HUES64 (cell line): Measurements from ENCODE around the gene NECTIN1. TPM values are rescaled to one million over a fixed set of nuclear protein-coding genes. Genes with fewer than 3 reads are reported as not detected.

Source experiments
- H3K27ac ChIP-seq: 2 replicates; pipeline ENCODE4 v1.7.0; 2013; ENCODE audit warnings: low read depth, low read length, inconsistent platforms
- H3K27me3 ChIP-seq: 2 replicates; pipeline ENCODE4 v1.6.1; 2013; ENCODE audit warnings: mild to moderate bottlenecking, low read length; ENCODE audit not compliant: insufficient read depth
- H3K36me3 ChIP-seq: 2 replicates; pipeline ENCODE4 v1.6.1; 2013; ENCODE audit warnings: mild to moderate bottlenecking, low read length; ENCODE audit not compliant: insufficient read depth
- H3K4me1 ChIP-seq: 2 replicates; pipeline ENCODE4 v1.6.1; 2013; ENCODE audit warnings: mild to moderate bottlenecking, low read length, moderate library complexity; ENCODE audit not compliant: insufficient read depth
- H3K4me3 ChIP-seq: 2 replicates; pipeline ENCODE4 v1.5.1; 2013; ENCODE audit warnings: mild to moderate bottlenecking, low read length, moderate library complexity
- H3K9ac ChIP-seq: 2 replicates; pipeline ENCODE4 v1.6.1; 2013; ENCODE audit warnings: mild to moderate bottlenecking, low read depth, low read length
- H3K9me3 ChIP-seq: 2 replicates; pipeline ENCODE4 v1.6.1; 2013; ENCODE audit warnings: low read depth, low read length; ENCODE audit not compliant: insufficient read depth
- WGBS: fragments of 150-250, 120-280 bp; methylation state at CpG from one replicate; pipeline ENCODE4 v1.1.7; 2013; ENCODE audit warnings: missing lambda C conversion rate; 5-methylcytosine and 5-hydroxymethylcytosine counted together
- polyA plus RNA-seq, 2 experiments: library from polyadenylated mRNA; stranded (reverse); fragments of 50-300 nt; gene quantifications; one replicate each; pipeline ENCODE4 v1.2.3, GENCODE V29; 2013

Gene NECTIN1, protein sequence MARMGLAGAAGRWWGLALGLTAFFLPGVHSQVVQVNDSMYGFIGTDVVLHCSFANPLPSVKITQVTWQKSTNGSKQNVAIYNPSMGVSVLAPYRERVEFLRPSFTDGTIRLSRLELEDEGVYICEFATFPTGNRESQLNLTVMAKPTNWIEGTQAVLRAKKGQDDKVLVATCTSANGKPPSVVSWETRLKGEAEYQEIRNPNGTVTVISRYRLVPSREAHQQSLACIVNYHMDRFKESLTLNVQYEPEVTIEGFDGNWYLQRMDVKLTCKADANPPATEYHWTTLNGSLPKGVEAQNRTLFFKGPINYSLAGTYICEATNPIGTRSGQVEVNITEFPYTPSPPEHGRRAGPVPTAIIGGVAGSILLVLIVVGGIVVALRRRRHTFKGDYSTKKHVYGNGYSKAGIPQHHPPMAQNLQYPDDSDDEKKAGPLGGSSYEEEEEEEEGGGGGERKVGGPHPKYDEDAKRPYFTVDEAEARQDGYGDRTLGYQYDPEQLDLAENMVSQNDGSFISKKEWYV
- 54.9 TPM for polyA plus RNA-seq (2013, experiment 1 of 2)
- 46.5 TPM for polyA plus RNA-seq (2013, experiment 2 of 2)

DNA sequence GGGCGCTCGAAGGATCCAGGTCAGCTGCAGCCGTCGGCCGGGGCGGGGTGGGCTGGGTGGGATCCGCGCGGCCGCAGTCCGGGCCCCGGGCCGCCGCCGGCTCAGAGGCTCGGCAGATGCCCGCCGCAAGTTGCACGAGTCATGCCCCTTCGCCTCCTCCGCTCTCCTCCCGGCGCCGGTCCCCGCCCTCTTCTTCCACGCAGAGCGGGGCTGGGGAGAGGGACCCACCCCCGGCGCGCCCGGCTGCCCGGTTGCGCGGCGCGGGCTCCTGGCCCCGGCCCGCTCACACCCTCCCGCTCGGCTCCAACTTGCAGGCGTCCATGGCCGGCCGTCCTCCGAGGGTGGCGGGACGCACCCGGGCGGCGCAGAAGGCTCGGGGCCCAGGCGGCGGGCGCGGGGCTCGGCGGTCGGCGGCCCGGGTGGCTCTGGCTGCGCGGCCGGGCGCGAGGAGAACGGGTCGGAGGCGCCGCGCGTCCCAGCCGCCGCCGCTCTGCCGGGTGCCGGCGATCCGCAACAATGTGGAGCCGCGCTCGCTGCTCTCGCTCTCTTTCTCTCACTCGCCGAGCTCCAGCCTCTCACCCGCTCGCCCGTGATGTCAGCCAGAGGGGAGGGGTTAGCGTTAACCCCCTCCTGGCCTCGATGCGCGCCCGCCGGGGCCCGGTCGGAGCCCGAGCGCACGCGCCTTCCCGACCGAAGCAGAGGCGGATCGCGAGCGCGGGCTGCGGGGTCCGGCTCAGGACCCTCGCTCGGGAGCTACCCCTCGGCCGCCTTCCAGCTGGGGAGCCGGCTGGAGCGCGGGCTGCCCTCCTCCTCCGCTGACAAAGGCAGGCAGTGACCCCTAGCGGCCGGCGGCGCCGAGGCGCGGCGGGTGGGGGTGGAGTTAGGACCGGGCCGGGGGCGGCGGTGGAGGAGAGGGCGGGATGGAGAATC is at the start of gene NECTIN1:
NECTIN1 (minus strand) TSS at position 550 of the 930 bp plus-strand sequence. CDS start 647 bp downstream, outside the sequence.
- peak within 1 kb of the TSS; percentile 75; the same call in 1 of the 2 replicates for H3K27ac ChIP-seq
- no peaks in the 10 kb centered on the region for H3K36me3 ChIP-seq
- H3K27me3 ChIP-seq = peaks cover 8% of the 10 kb centered on the region; the same call in 1 of the 2 replicates
- WGBS = under 1% methylated on average over 126 of the region's 128 CpGs
- peak within 1 kb of the TSS; percentile 95 for H3K4me3 ChIP-seq
- H3K4me1 ChIP-seq = peaks cover 30% of the 10 kb centered on the region
- peak within 1 kb of the TSS; percentile 72 for H3K9ac ChIP-seq
- H3K9me3 ChIP-seq = no peaks in the 10 kb centered on the region

DNA sequence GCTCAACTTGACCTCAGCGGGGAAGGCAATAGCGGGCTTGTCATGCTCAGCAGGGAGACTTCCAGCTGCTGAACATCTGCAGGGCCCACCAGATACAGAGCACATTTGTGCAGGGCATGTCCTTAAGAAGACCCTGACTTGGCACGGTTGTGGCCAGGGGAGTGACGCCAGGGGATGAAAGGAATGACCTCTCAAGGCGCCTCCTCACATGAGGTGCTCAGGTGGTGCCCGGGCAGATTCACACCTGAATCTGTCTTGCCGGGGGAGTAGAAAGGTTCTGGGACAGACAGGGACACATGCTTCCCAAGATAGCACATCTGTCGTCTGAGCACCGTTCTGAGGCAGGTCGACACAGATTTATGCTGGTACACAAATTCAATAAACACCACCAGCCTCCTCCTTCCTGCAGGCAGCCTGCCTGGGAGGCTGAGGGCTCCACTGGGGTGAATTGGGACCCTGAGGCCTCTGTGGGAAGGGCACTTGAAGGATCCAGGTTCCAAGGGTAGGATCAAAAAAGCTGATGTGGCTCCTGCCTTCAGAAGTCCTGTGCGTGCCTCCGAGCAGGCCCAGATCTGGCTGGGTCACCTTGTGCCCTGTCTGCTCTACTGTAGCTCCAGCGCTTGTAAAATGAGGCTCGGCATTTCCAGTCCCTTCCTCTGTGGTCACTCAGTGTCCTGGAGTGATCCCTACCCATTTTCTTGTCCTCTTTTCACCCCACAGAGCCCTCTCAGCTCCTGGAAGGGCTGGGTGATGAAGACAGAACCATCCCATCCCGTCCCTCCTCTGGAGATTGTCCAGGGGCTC is 49.6 kb upstream of the NECTIN1 start:
- no peak overlapping the region for H3K4me3 ChIP-seq
- H3K9me3 ChIP-seq = no peaks in the 10 kb centered on the region
- no peaks in the 10 kb centered on the region for H3K36me3 ChIP-seq
- 87% methylated on average over 15 of the region's 15 CpGs for WGBS
- H3K27ac ChIP-seq = no peak overlapping the region
- no peak overlapping the region for H3K9ac ChIP-seq
- H3K4me1 ChIP-seq = peaks cover 9% of the 10 kb centered on the region
- H3K27me3 ChIP-seq = no peaks in the 10 kb centered on the region

DNA sequence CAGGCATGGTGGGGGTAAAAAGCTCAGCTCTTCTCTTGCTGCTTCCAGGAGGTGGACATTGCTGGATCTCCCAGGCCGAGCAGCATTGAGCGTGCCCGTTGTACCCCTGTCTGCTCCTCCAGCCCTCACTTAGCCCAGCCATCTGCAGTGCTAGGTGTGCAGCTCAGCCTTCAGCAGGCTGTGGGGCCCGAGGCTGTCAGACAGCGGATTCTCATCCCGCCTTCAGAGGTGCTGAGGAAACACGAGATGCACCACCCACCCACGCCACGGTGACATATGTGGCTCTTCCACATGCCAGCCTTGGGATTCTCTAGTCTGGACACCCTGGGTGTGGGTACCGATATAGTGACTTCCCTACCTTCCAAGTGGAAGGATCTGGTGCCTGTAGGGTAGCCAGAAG is 48.9 kb upstream of the NECTIN1 start:
- 95% methylated on average over 10 of the region's 10 CpGs for WGBS
- H3K9me3 ChIP-seq = no peaks in the 10 kb centered on the region
- H3K27ac ChIP-seq = no peak overlapping the region
- no peaks in the 10 kb centered on the region for H3K27me3 ChIP-seq
- peaks cover 8% of the 10 kb centered on the region for H3K4me1 ChIP-seq
- no peaks in the 10 kb centered on the region for H3K36me3 ChIP-seq
- no peak overlapping the region for H3K4me3 ChIP-seq
- no peak overlapping the region for H3K9ac ChIP-seq

DNA sequence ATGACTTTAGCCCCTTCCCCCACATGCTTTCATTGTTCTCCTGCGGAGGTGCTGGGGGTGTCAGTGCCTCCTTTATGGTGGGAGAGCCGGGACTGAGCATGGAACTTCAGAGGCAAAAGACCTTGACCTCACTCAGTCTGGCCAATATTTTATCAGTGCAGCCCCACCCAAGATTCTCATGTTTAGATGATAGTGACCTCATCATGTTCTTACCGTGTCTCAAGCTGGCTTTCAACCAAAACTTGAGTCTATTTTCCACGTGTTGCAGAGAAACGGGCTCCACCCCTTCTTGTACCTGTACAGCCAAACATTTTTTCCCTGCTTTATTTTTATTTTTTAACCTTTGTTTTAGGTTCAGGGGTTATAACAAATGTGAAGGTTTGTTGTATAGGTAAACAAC is 47.7 kb upstream of the NECTIN1 start:
- H3K27me3 ChIP-seq = no peaks in the 10 kb centered on the region
- no peaks in the 10 kb centered on the region for H3K4me1 ChIP-seq
- H3K27ac ChIP-seq = no peak overlapping the region
- no peaks in the 10 kb centered on the region for H3K36me3 ChIP-seq
- H3K9me3 ChIP-seq = no peaks in the 10 kb centered on the region
- H3K9ac ChIP-seq = no peak overlapping the region
- H3K4me3 ChIP-seq = no peak overlapping the region
- 80% methylated on average over 5 of the region's 5 CpGs for WGBS

DNA sequence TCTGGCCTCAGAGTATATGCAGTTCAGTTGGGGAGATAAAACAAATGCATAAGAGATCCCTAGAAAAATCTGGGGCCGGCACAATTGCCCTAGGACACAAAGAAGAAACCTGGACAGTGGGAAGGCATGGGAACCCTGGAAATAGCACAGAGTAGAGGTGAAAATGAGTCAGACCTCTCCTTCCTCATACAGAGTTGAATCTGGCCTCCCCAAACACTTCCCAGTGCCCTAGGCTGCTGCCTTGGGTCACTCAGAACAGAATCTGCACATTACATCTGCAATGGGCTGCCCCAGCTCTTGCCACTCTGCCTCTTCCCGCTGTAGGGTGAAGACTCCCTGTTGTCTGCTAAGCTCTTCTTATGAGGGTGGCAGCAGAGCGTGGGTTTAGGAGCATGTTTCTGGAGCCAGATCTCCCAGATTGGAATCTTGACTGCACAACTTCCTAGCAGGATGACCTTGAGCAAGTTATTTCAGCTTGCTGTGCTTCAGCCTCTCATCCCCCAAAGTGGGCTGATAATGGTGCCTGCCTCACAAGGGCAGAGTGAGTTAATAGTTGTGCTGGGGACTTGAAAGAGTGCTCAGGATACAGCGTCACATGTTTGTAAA is 47.1 kb upstream of the NECTIN1 start:
- H3K4me1 ChIP-seq = no peaks in the 10 kb centered on the region

DNA sequence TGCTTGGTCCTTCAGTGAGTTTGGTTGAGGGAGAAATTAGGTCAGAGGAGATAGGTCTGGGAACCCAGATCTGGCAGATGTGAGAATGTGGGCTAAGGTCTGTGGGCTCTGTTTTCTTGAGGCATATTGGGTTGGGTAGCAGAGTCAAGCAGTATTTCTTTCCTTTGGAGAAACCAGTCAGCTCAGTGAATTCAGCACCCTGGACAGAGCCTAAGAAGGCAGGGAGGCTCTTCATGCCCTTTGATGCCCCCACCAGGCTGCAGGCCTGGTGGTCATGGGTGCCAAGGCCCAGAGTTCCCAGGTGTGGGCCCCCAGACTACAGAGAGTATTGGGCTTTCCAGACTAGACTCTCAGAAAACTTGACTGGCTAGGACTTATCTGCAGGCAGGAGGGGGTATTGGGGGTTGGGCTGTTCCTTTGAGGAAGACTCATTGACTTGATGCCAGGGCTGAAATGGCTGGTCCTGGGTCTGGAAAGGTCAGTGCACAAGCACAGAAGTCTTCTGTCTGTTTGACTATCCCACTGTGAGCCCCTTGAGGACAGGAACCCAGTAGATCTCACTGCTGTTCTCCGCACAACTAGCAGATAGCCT is 45.3 kb upstream of the NECTIN1 start:
- Histone ChIP-seq H3K27ac (no peak overlapping the region), H3K9ac (no peak overlapping the region), H3K27me3 (no peaks in the 10 kb centered on the region), H3K9me3 (no peaks in the 10 kb centered on the region), H3K36me3 (no peaks in the 10 kb centered on the region), H3K4me3 (no peak overlapping the region), H3K4me1 (no peaks in the 10 kb centered on the region)
- 98% methylated on average over 1 of the region's 1 CpG for WGBS

More for the DNA sequence above, 47.1 kb upstream of the NECTIN1 start:
- no peaks in the 10 kb centered on the region for H3K27me3 ChIP-seq
- H3K27ac ChIP-seq = no peak overlapping the region
- no peaks in the 10 kb centered on the region for H3K9me3 ChIP-seq
- H3K4me3 ChIP-seq = no peak overlapping the region
- no peaks in the 10 kb centered on the region for H3K36me3 ChIP-seq
- H3K9ac ChIP-seq = no peak overlapping the region
- WGBS = 93% methylated on average over 4 of the region's 4 CpGs

DNA sequence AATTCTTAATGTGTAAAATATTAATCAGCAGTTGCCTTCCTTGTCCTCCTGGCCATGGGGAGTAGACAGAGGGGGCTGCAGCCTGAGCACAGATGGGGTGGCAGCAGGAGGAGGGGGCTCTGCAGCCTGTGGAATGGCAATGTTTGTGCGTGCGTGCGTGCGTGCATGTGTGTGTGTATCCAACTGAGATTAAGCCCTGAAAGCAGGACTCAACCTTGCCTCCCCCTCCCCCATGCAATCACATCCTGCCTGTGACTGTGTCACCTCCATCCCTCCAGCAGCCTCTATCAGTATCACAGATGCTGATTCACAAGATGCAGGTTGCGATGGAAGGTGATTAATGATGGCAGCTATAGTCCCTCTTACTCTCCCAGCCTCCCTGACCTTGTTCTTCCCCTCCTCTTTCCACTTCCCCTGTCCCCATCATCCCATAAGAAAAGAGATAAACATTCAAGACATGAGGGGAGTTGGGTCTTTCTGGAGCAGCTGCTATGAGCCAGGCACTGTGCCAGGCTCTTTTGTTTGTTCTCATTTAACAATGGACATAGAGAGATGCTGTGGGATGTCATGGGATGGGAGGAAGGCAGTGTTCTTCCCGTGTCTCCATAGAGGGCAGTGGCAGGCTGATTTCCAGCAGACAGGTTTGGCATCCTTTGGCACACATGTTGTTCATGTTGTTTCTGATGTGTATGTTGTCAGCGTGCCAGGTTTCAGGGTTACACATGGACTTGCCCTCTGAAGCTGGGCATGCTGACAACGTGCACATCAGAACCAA is 43.8 kb upstream of the NECTIN1 start:
- Histone ChIP-seq H3K4me3 (no peak overlapping the region), H3K9me3 (no peaks in the 10 kb centered on the region), H3K27ac (no peak overlapping the region), H3K9ac (no peak overlapping the region), H3K36me3 (no peaks in the 10 kb centered on the region), H3K4me1 (no peaks in the 10 kb centered on the region), H3K27me3 (no peaks in the 10 kb centered on the region; the same call in 1 of the 2 replicates)
- WGBS = 86% methylated on average over 8 of the region's 8 CpGs

DNA sequence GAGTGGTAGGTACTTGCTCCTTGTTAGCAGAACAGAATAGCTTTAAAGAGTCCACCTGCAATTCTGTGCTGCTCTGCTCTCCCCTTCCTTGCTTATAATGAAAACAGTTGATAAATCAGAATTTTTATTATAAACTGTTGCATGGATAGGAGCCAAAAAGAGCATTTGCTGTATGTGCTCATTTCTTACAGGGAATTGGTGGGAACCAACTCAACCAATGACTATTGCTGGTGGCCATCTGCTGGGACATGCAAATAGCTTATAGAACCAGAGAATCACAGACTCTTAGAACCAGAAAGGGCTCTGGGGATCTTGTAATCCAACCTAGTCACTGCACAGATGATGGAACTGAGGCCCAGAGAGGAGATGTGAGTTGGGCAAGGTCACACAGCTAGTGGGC is 43.1 kb upstream of the NECTIN1 start:
- H3K27me3 ChIP-seq = no peaks in the 10 kb centered on the region; the same call in 1 of the 2 replicates
- no peaks in the 10 kb centered on the region for H3K9me3 ChIP-seq
- H3K9ac ChIP-seq = no peak overlapping the region
- H3K27ac ChIP-seq = no peak overlapping the region
- H3K4me1 ChIP-seq = no peaks in the 10 kb centered on the region
- no peak overlapping the region for H3K4me3 ChIP-seq
- no peaks in the 10 kb centered on the region for H3K36me3 ChIP-seq

DNA sequence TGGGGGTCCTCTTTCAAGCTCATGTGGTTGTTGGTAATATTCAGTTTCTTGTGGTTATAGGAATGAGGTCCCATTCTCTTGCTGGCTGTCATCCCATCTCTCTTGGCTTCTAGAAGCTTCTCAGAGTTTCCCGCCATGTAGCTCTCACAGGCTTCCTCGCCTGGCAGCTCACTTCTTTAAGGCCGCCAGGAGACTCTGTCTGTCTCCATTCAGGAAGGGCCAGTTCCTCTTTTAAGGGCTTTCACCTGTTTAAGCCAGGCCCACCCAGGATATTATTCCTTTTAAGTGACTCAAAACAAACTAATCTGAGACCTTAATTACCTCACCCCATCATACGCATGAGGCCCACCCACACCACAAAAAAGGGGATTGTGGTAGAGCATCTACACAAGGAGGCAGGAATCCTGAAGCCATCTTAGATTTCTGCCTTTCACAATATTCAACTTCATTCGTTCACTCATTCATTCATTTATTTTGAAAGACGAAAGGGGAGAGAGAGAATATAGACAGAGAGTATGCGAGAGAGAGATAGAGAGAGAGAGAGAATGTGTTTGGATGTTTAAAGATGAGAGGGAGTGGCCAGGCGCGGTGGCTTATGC is 42.3 kb upstream of the NECTIN1 start:
- H3K9ac ChIP-seq = no peak overlapping the region
- no peak overlapping the region for H3K4me3 ChIP-seq
- WGBS = 95% methylated on average over 8 of the region's 9 CpGs
- no peaks in the 10 kb centered on the region for H3K9me3 ChIP-seq
- no peaks in the 10 kb centered on the region for H3K36me3 ChIP-seq
- H3K27me3 ChIP-seq = no peaks in the 10 kb centered on the region; the same call in 1 of the 2 replicates
- H3K4me1 ChIP-seq = no peaks in the 10 kb centered on the region
- H3K27ac ChIP-seq = no peak overlapping the region
